Measurements from ENCODE around the gene WDR35.

WDR35 gene

GRCh38 chr2:19885791-19886190 lies 104.1 kb downstream of the WDR35 start:
- H3K4me3 ChIP-seq (ENCODE audit: low read depth in 1 of 2, low read length in 2 of 2): no peak overlapping the region
- no peak overlapping the region for H3K27ac ChIP-seq (ENCODE audit: low read length)
- DNase-seq (no peak), ATAC-seq (ENCODE audit: insufficient read depth, low read depth) (no peak)
- no peak overlapping the region for H2AFZ ChIP-seq (ENCODE audit: low read depth, low read length)
- no peaks in the 10 kb centered on the region for H3K36me3 ChIP-seq (ENCODE audit: insufficient read depth, low read length)
- no peak overlapping the region for H3K4me2 ChIP-seq (ENCODE audit: insufficient read depth, low read length)
- H3K9me3 ChIP-seq (ENCODE audit: insufficient read depth, low read length, severe bottlenecking): no peaks in the 10 kb centered on the region
- peaks cover 9% of the 10 kb centered on the region; the same call in 1 of the 2 replicates for H4K20me1 ChIP-seq (ENCODE audit: insufficient read depth, low read length)
- TF ChIP-seq CTCF (IDR thresholded peaks at IDR 0.05; ENCODE audit: borderline replicate concordance, extremely low read depth, low read length, poor library complexity, severe bottlenecking): no peak
- no peak for TF ChIP-seq EZH2 (IDR thresholded peaks at IDR 0.05; ENCODE audit: borderline replicate concordance, low read depth, low read length, severe bottlenecking)
- no peaks in the 10 kb centered on the region for H3K27me3 ChIP-seq (ENCODE audit: insufficient read depth, low read length, poor library complexity)
- H3K79me2 ChIP-seq (ENCODE audit: insufficient read depth, low read length): no peaks in the 10 kb centered on the region
- no peak overlapping the region for H3K9ac ChIP-seq (ENCODE audit: low read depth, low read length)
- H3K4me1 ChIP-seq (ENCODE audit: insufficient read depth, low read length): no peaks in the 10 kb centered on the region

- Histone ChIP-seq H3K9me3 (ENCODE audit: insufficient read depth, low read length, severe bottlenecking) (no peaks in the 10 kb centered on the region), H3K27me3 (ENCODE audit: insufficient read depth, low read length, poor library complexity) (no peaks in the 10 kb centered on the region), H3K27ac (ENCODE audit: low read length) (no peak overlapping the region), H3K4me1 (ENCODE audit: insufficient read depth, low read length) (no peaks in the 10 kb centered on the region), H3K4me2 (ENCODE audit: insufficient read depth, low read length) (no peak overlapping the region), H3K36me3 (ENCODE audit: insufficient read depth, low read length) (no peaks in the 10 kb centered on the region), H3K4me3 (ENCODE audit: low read depth in 1 of 2, low read length in 2 of 2) (no peak overlapping the region), H3K9ac (ENCODE audit: low read depth, low read length) (no peak overlapping the region), H3K79me2 (ENCODE audit: insufficient read depth, low read length) (no peaks in the 10 kb centered on the region), H2AFZ (ENCODE audit: low read depth, low read length) (no peak overlapping the region), H4K20me1 (ENCODE audit: insufficient read depth, low read length) (no peaks in the 10 kb centered on the region)
- ATAC-seq (ENCODE audit: insufficient read depth, low read depth) (no peak), DNase-seq (no peak)
- TF ChIP-seq EZH2 (IDR thresholded peaks at IDR 0.05; ENCODE audit: borderline replicate concordance, low read depth, low read length, severe bottlenecking) (no peak), CTCF (IDR thresholded peaks at IDR 0.05; ENCODE audit: borderline replicate concordance, extremely low read depth, low read length, poor library complexity, severe bottlenecking) (no peak)
Observed at GRCh38 chr2:19883971-19884720, 105.8 kb downstream of the WDR35 start.

- no peak overlapping the region for H3K4me3 ChIP-seq (ENCODE audit: low read depth in 1 of 2, low read length in 2 of 2)
Observed at GRCh38 chr2:19883486-19883885, 106.4 kb downstream of the WDR35 start.

More at GRCh38 chr2:19883486-19883885, 106.4 kb downstream of the WDR35 start:
- DNase-seq (no peak), ATAC-seq (ENCODE audit: insufficient read depth, low read depth) (no peak)
- Histone ChIP-seq H3K27me3 (ENCODE audit: insufficient read depth, low read length, poor library complexity) (no peaks in the 10 kb centered on the region), H3K4me1 (ENCODE audit: insufficient read depth, low read length) (no peaks in the 10 kb centered on the region), H3K36me3 (ENCODE audit: insufficient read depth, low read length) (no peaks in the 10 kb centered on the region), H3K9ac (ENCODE audit: low read depth, low read length) (no peak overlapping the region), H3K9me3 (ENCODE audit: insufficient read depth, low read length, severe bottlenecking) (no peaks in the 10 kb centered on the region), H3K27ac (ENCODE audit: low read length) (no peak overlapping the region), H3K4me2 (ENCODE audit: insufficient read depth, low read length) (no peak overlapping the region), H4K20me1 (ENCODE audit: insufficient read depth, low read length) (no peaks in the 10 kb centered on the region), H2AFZ (ENCODE audit: low read depth, low read length) (no peak overlapping the region), H3K79me2 (ENCODE audit: insufficient read depth, low read length) (no peaks in the 10 kb centered on the region)
- TF ChIP-seq CTCF (IDR thresholded peaks at IDR 0.05; ENCODE audit: borderline replicate concordance, extremely low read depth, low read length, poor library complexity, severe bottlenecking): no peak
- no peak for TF ChIP-seq EZH2 (IDR thresholded peaks at IDR 0.05; ENCODE audit: borderline replicate concordance, low read depth, low read length, severe bottlenecking)

Data from DND-41 (cell line).